ENCODE measurements around the gene BICC1.

- TF ChIP-seq GATA3 (IDR thresholded peaks at IDR 0.05; ENCODE audit: low read depth, low read length) (no peak), GATA2 (IDR thresholded peaks at IDR 0.05; ENCODE audit: low read depth, low read length) (no peak)
Observed at GRCh38 chr10:58555930-58556311, 43.2 kb downstream of the BICC1 start.
